DND-41 (cell line): ENCODE data around the gene DCC.
A peak's percentile ranks its signal among the peaks of the same experiment; 100 is the strongest.

Experiments used
- ATAC-seq: fragments of 200-7000 bp; cut with Tn5 transposase; 3 replicates; pipeline ENCODE4 v1.9.1; 2021; ENCODE audit warnings: low read depth; ENCODE audit not compliant: insufficient read depth
- DNase-seq: peaks from one replicate; pipeline ENCODE4 v3.0.0-alpha.2; 2020
- H2AFZ ChIP-seq: 2 replicates; pipeline ENCODE4 v1.6.0; 2012; ENCODE audit warnings: low read depth, low read length
- H3K27ac ChIP-seq: 2 replicates; pipeline ENCODE4 v1.5.1; 2012; ENCODE audit warnings: low read length, inconsistent platforms
- H3K27me3 ChIP-seq: fragments of 200-600 bp; sonication (generic); 2 replicates; pipeline ENCODE4 v1.6.0; 2012; ENCODE audit warnings: low read length, mild to moderate bottlenecking, inconsistent platforms; ENCODE audit not compliant: insufficient read depth, poor library complexity
- H3K36me3 ChIP-seq: 2 replicates; pipeline ENCODE4 v1.5.1; 2012; ENCODE audit warnings: low read length, inconsistent platforms; ENCODE audit not compliant: insufficient read depth
- H3K4me1 ChIP-seq: 2 replicates; pipeline ENCODE4 v1.5.1; 2012; ENCODE audit warnings: mild to moderate bottlenecking, low read length; ENCODE audit not compliant: insufficient read depth
- H3K4me2 ChIP-seq: 2 replicates; pipeline ENCODE4 v1.6.0; 2012; ENCODE audit warnings: mild to moderate bottlenecking, moderate library complexity, low read length, inconsistent platforms; ENCODE audit not compliant: insufficient read depth
- H3K4me3 ChIP-seq, 2 experiments: fragments of 200-600 bp in 1 of 2; shearing (Covaris generic) in 1 of 2; 2 replicates each; pipeline ENCODE4 v1.5.1; 2012 to 2016; ENCODE audit warnings: inconsistent platforms in 2 of 2, low read length in 2 of 2, mild to moderate bottlenecking in 2 of 2, low read depth in 1 of 2, moderate library complexity in 1 of 2
- H3K79me2 ChIP-seq: 2 replicates; pipeline ENCODE4 v1.6.0; 2012; ENCODE audit warnings: low read length, inconsistent platforms; ENCODE audit not compliant: insufficient read depth
- H3K9ac ChIP-seq: 2 replicates; pipeline ENCODE4 v1.6.0; 2012; ENCODE audit warnings: low read depth, mild to moderate bottlenecking, inconsistent platforms, low read length, moderate library complexity
- H3K9me3 ChIP-seq: 2 replicates; pipeline ENCODE4 v1.5.1; 2012; ENCODE audit warnings: low read length, moderate library complexity, mild to moderate bottlenecking, inconsistent platforms; ENCODE audit not compliant: insufficient read depth, severe bottlenecking
- H4K20me1 ChIP-seq: 2 replicates; pipeline ENCODE4 v1.6.0; 2012; ENCODE audit warnings: low read length; ENCODE audit not compliant: insufficient read depth
- EZH2 ChIP-seq: IDR thresholded peaks from 3 replicates; pipeline ENCODE4 v1.6.1; 2012; ENCODE audit warnings: borderline replicate concordance, low read depth, mild to moderate bottlenecking, moderate library complexity, low read length, inconsistent platforms; ENCODE audit not compliant: severe bottlenecking
- TF ChIP-seq, protein P1 (sequence below): IDR thresholded peaks from 2 replicates; pipeline ENCODE4 v1.5.1; 2012; ENCODE audit warnings: borderline replicate concordance, low read length, moderate library complexity, mild to moderate bottlenecking; ENCODE audit not compliant: poor library complexity, severe bottlenecking; ENCODE audit errors: extremely low read depth

DCC gene

DNA sequence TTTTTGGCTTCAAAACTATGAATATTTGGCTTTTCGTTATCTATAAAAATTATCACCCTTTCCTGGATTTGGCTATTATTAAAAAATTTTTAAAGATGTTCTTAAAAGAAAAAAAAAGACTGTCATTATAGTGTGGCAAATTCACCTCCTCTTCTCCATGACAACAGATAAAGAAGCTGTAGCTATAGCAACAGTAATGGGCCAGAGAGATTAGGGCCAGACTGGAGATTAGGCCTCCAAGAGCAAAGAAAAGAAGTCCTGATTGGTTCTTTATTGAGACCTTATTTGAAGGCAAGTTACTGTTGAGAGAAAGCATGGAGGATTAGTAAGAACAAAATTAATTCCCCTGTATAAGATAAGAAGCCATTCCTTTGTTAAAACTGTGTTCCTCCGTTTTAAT is 812.5 kb downstream of the DCC start:
- no peaks in the 10 kb centered on the region for H3K36me3 ChIP-seq
- H3K27ac ChIP-seq: no peak overlapping the region
- ATAC-seq: no peak
- no peak overlapping the region for H3K9ac ChIP-seq
- DNase-seq: no peak
- H3K4me3 ChIP-seq: no peak overlapping the region
- no peaks in the 10 kb centered on the region for H3K27me3 ChIP-seq
- H3K4me2 ChIP-seq: no peak overlapping the region
- no peaks in the 10 kb centered on the region for H3K79me2 ChIP-seq
- H4K20me1 ChIP-seq: no peaks in the 10 kb centered on the region
- H3K9me3 ChIP-seq: no peaks in the 10 kb centered on the region
- H3K4me1 ChIP-seq: no peaks in the 10 kb centered on the region
- H2AFZ ChIP-seq: no peak overlapping the region
- TF ChIP-seq, protein P1, sequence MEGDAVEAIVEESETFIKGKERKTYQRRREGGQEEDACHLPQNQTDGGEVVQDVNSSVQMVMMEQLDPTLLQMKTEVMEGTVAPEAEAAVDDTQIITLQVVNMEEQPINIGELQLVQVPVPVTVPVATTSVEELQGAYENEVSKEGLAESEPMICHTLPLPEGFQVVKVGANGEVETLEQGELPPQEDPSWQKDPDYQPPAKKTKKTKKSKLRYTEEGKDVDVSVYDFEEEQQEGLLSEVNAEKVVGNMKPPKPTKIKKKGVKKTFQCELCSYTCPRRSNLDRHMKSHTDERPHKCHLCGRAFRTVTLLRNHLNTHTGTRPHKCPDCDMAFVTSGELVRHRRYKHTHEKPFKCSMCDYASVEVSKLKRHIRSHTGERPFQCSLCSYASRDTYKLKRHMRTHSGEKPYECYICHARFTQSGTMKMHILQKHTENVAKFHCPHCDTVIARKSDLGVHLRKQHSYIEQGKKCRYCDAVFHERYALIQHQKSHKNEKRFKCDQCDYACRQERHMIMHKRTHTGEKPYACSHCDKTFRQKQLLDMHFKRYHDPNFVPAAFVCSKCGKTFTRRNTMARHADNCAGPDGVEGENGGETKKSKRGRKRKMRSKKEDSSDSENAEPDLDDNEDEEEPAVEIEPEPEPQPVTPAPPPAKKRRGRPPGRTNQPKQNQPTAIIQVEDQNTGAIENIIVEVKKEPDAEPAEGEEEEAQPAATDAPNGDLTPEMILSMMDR: no peak
- no peak for TF ChIP-seq EZH2

DNA sequence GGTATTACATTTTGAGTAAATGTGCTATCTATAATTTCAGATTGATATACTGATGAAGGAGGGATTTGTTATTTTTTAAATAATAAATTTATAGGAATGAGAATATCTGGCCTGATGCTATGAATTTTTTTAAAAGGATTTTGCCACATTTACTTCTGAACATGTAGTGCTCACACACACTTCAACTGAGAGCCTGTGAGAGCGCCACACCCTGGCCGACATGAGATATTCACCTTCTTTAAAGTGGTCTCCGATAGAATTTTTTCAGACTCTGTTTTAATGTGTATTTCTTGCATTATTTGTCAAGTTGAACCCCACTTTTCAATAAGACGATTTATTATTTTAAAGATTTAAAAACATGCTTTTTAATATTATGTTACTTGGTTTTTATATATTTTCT is 813.3 kb downstream of the DCC start:
- H3K9me3 ChIP-seq: no peaks in the 10 kb centered on the region
- no peaks in the 10 kb centered on the region for H3K36me3 ChIP-seq
- no peak for TF ChIP-seq EZH2
- TF ChIP-seq, protein P1: peak; percentile 12
- H3K4me2 ChIP-seq: no peak overlapping the region
- H3K27me3 ChIP-seq: no peaks in the 10 kb centered on the region
- no peaks in the 10 kb centered on the region for H3K79me2 ChIP-seq
- H4K20me1 ChIP-seq: no peaks in the 10 kb centered on the region
- no peak overlapping the region for H3K27ac ChIP-seq
- no peak overlapping the region for H3K9ac ChIP-seq
- H2AFZ ChIP-seq: no peak overlapping the region
- no peaks in the 10 kb centered on the region for H3K4me1 ChIP-seq
- no peak overlapping the region for H3K4me3 ChIP-seq
- ATAC-seq (no peak), DNase-seq (no peak)

DNA sequence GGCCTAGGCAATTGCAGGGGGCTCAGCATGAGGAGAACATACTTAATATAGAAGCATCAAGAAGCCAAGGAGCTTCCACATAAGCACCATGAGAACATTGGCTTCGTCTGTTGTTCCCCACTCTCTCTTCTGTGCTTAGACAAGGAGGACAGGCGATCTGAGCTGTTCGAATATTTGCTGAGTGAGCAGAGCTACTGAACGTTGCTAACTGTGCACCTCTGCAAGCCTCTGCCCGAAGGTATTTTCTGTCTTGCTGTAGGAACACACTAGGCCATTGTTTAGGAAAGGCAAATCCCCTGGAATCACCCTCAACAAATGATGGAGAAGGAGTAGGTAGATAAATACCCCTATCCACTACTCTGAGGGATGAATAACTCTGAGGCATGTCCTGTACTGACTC is 813.8 kb downstream of the DCC start:
- H3K27ac ChIP-seq: no peak overlapping the region

More for the DNA sequence above, 813.8 kb downstream of the DCC start:
- Histone ChIP-seq H4K20me1 (no peaks in the 10 kb centered on the region), H3K36me3 (no peaks in the 10 kb centered on the region), H3K9ac (no peak overlapping the region), H3K4me2 (no peak overlapping the region), H3K79me2 (no peaks in the 10 kb centered on the region), H3K4me1 (no peaks in the 10 kb centered on the region), H3K9me3 (no peaks in the 10 kb centered on the region), H3K27me3 (no peaks in the 10 kb centered on the region), H3K4me3 (no peak overlapping the region), H2AFZ (no peak overlapping the region)
- ATAC-seq (no peak), DNase-seq (no peak)
- TF ChIP-seq, protein P1: no peak
- no peak for TF ChIP-seq EZH2
